Hepatic stellate cell (primary cell): ENCODE data around the gene ZNF567.

Source experiments
- DNase-seq: peaks from one replicate; pipeline ENCODE4 v3.0.0; 2011; ENCODE audit warnings: low spot score

ZNF567 gene

GRCh38 chr19:36750066-36750691 is 62.8 kb downstream of the ZNF567 start:
- no peak for DNase-seq
